Astrocyte (in vitro differentiated cells and primary cell): ENCODE results near the gene ETNK1. TPM values are rescaled to one million over a fixed set of nuclear protein-coding genes. Genes with fewer than 3 reads are reported as not detected.

Experiments
- DNase-seq: peaks from one replicate; pipeline ENCODE4 v3.0.0-alpha.2; 2010; ENCODE audit warnings: low read depth
- FAIRE-seq: peaks from 2 replicates; lab custom pipeline; 2011; peaks lifted over from hg19 to GRCh38; lab: Jason Lieb, UNC
- H2AFZ ChIP-seq: 2 replicates; pipeline ENCODE4 v1.6.0; 2012; ENCODE audit warnings: low read depth, low read length, inconsistent platforms
- H3K27ac ChIP-seq: 2 replicates; pipeline ENCODE4 v1.5.1; 2011; ENCODE audit warnings: low read depth, low read length, inconsistent platforms
- H3K27me3 ChIP-seq: 2 replicates; pipeline ENCODE4 v1.6.0; 2011; ENCODE audit warnings: low read length, inconsistent platforms; ENCODE audit not compliant: insufficient read depth
- H3K36me3 ChIP-seq: 2 replicates; pipeline ENCODE4 v1.5.1; 2011; ENCODE audit warnings: low read length, inconsistent platforms; ENCODE audit not compliant: insufficient read depth
- H3K4me1 ChIP-seq: 2 replicates; pipeline ENCODE4 v1.5.1; 2011; ENCODE audit warnings: low read length, inconsistent platforms; ENCODE audit not compliant: insufficient read depth
- H3K4me2 ChIP-seq: 2 replicates; pipeline ENCODE4 v1.6.0; 2012; ENCODE audit warnings: low read length, inconsistent platforms
- H3K4me3 ChIP-seq: 2 replicates; pipeline ENCODE4 v1.5.1; 2011; ENCODE audit warnings: low read depth, mild to moderate bottlenecking, low read length, inconsistent platforms; ENCODE audit not compliant: insufficient read depth
- H3K79me2 ChIP-seq: 2 replicates; pipeline ENCODE4 v1.6.0; 2012; ENCODE audit warnings: mild to moderate bottlenecking, low read length, inconsistent platforms; ENCODE audit not compliant: insufficient read depth
- H3K9ac ChIP-seq: 2 replicates; pipeline ENCODE4 v1.6.0; 2012; ENCODE audit warnings: mild to moderate bottlenecking, low read length, inconsistent platforms
- H3K9me3 ChIP-seq: 2 replicates; pipeline ENCODE4 v1.5.1; 2012; ENCODE audit warnings: low read depth, mild to moderate bottlenecking, low read length, inconsistent platforms; ENCODE audit not compliant: insufficient read depth
- H4K20me1 ChIP-seq: 2 replicates; pipeline ENCODE4 v1.6.0; 2012; ENCODE audit warnings: low read length, inconsistent platforms; ENCODE audit not compliant: insufficient read depth
- H3K27ac Mint-ChIP-seq: one replicate; pipeline ENCODE4 v1.8.0; 2021; ENCODE audit warnings: mild to moderate bottlenecking, mixed read lengths; ENCODE audit not compliant: unreplicated experiment
- H3K27me3 Mint-ChIP-seq: one replicate; pipeline ENCODE4 v1.8.0; 2021; ENCODE audit warnings: low read depth, mixed read lengths; ENCODE audit not compliant: unreplicated experiment
- H3K36me3 Mint-ChIP-seq: one replicate; pipeline ENCODE4 v1.8.0; 2021; ENCODE audit warnings: low read depth, mixed read lengths; ENCODE audit not compliant: unreplicated experiment
- H3K4me1 Mint-ChIP-seq: one replicate; pipeline ENCODE4 v1.8.0; 2021; ENCODE audit warnings: low read depth, mixed read lengths; ENCODE audit not compliant: unreplicated experiment
- H3K4me3 Mint-ChIP-seq: one replicate; pipeline ENCODE4 v1.8.0; 2021; ENCODE audit warnings: mild to moderate bottlenecking, moderate library complexity, mixed read lengths; ENCODE audit not compliant: unreplicated experiment
- H3K9me3 Mint-ChIP-seq: one replicate; pipeline ENCODE4 v1.8.0; 2021; ENCODE audit warnings: mild to moderate bottlenecking, mixed read lengths; ENCODE audit not compliant: unreplicated experiment
- EZH2 ChIP-seq: IDR thresholded peaks from 2 replicates; pipeline ENCODE4 v1.6.1; 2012; ENCODE audit warnings: mild to moderate bottlenecking, low read length, inconsistent platforms; ENCODE audit not compliant: insufficient read depth
- total RNA-seq: library from RNA; stranded (reverse); gene quantifications from 2 replicates; pipeline ENCODE4 v1.2.1, GENCODE V29; 2021
- TF ChIP-seq, protein P1 (sequence below): IDR thresholded peaks from 2 replicates; pipeline ENCODE4 v1.5.1; 2011; ENCODE audit warnings: low read depth, mild to moderate bottlenecking, inconsistent platforms, low read length, moderate library complexity; ENCODE audit not compliant: insufficient read depth

The ETNK1 gene
- total RNA-seq, 1 donor from 2014 or later, result 50.0 TPM

DNA sequence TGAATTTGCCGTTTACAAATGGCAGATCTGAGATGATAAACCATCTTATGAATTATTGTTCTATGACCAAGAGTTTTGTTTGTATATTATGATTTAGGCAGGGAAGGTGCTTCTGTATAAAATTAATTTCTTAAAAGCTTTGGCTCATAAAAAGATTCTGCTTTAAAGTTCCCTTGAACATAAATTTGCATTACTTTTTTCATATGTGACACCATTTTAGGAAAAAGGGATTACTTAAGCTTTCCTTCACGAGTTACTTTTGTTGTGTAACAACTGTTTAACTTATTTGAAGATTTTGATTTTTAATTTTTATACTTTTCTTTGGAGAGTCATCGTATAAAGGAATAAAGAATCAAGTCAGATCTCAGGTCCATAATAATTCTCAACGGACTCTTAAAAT is 3.3 kb downstream of the ETNK1 start:
- peaks cover 17% of the 10 kb centered on the region for H3K4me1 Mint-ChIP-seq
- H3K4me1 ChIP-seq, result peaks cover 15% of the 10 kb centered on the region
- FAIRE-seq (no peak), DNase-seq (no peak)
- H2AFZ ChIP-seq, result no peak overlapping the region
- no peak overlapping the region for H3K27ac ChIP-seq
- no peak overlapping the region for H3K27ac Mint-ChIP-seq
- no peak overlapping the region for H3K9ac ChIP-seq
- no peaks in the 10 kb centered on the region for H3K36me3 ChIP-seq
- peak overlapping the region; percentile 92 for H3K4me2 ChIP-seq
- TF ChIP-seq EZH2, result no peak
- TF ChIP-seq, protein P1, sequence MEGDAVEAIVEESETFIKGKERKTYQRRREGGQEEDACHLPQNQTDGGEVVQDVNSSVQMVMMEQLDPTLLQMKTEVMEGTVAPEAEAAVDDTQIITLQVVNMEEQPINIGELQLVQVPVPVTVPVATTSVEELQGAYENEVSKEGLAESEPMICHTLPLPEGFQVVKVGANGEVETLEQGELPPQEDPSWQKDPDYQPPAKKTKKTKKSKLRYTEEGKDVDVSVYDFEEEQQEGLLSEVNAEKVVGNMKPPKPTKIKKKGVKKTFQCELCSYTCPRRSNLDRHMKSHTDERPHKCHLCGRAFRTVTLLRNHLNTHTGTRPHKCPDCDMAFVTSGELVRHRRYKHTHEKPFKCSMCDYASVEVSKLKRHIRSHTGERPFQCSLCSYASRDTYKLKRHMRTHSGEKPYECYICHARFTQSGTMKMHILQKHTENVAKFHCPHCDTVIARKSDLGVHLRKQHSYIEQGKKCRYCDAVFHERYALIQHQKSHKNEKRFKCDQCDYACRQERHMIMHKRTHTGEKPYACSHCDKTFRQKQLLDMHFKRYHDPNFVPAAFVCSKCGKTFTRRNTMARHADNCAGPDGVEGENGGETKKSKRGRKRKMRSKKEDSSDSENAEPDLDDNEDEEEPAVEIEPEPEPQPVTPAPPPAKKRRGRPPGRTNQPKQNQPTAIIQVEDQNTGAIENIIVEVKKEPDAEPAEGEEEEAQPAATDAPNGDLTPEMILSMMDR, result no peak
- no peaks in the 10 kb centered on the region for H3K27me3 ChIP-seq
- no peaks in the 10 kb centered on the region for H3K36me3 Mint-ChIP-seq
- peaks cover 19% of the 10 kb centered on the region for H4K20me1 ChIP-seq
- peak overlapping the region; percentile 99 for H3K4me3 Mint-ChIP-seq
- H3K27me3 Mint-ChIP-seq, result no peaks in the 10 kb centered on the region
- no peak overlapping the region for H3K4me3 ChIP-seq
- H3K9me3 ChIP-seq, result no peaks in the 10 kb centered on the region
- no peaks in the 10 kb centered on the region for H3K9me3 Mint-ChIP-seq
- peaks cover 73% of the 10 kb centered on the region for H3K79me2 ChIP-seq

DNA sequence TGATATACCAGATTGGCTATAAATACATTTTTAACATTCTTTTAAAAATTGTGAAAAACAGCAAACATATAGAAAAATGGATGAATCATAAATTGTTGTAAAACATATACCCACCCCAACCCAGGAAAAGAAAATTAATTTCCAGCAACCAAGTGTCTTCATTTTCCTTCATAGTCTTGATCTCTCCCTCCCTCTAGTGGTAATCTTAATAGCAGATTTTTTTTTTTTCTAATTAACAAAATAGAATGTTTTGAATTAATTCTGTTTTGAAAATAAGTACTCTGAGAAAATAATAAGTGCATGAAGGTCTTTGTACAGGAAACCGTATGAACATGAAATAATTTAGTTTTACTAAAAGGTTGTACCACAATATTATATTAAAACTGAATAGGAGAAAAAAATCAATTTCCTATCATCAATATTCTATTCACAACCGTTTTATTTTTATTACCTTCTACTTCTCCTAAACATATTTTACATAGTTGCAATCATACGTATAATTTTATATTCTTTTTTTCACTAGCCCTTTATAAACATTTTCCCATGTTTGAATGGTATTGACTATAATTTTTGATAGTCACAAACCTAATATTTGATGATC is 7.0 kb downstream of the ETNK1 start:
- H3K4me3 ChIP-seq, result no peak overlapping the region
- Mint-ChIP-seq H3K36me3 (no peaks in the 10 kb centered on the region), H3K4me1 (peaks cover 24% of the 10 kb centered on the region), H3K4me3 (no peak overlapping the region), H3K27ac (no peak overlapping the region), H3K27me3 (no peaks in the 10 kb centered on the region), H3K9me3 (no peaks in the 10 kb centered on the region)
- H3K9me3 ChIP-seq, result no peaks in the 10 kb centered on the region
- H3K4me1 ChIP-seq, result peaks cover 10% of the 10 kb centered on the region
- peaks cover 2% of the 10 kb centered on the region for H3K36me3 ChIP-seq
- H3K27me3 ChIP-seq, result no peaks in the 10 kb centered on the region
- H4K20me1 ChIP-seq, result peaks cover 37% of the 10 kb centered on the region
- FAIRE-seq (no peak), DNase-seq (no peak)
- H2AFZ ChIP-seq, result no peak overlapping the region
- H3K27ac ChIP-seq, result no peak overlapping the region
- TF ChIP-seq EZH2, result no peak
- TF ChIP-seq, protein P1, result peak; percentile 46
- no peak overlapping the region for H3K9ac ChIP-seq
- peaks cover 91% of the 10 kb centered on the region for H3K79me2 ChIP-seq
- H3K4me2 ChIP-seq, result no peak overlapping the region

DNA sequence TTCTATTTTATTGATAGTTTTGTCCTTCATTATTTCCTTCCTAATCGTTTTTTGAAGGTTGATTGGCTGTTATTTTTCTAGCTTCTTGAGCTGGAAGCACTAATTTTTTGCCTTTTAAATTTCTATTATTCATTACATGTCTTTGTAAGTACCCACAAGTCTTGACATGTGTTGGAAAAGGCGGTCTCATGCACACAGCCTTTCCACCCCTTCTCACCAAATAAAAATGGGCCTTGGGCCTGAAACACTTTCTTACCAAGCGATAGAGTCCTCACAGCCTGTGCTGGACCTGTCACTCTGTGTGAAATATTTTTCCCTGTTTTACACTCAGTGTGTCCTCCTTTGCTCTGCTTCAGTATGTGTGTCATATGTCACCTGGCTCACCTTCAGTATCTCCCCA is 9.9 kb downstream of the ETNK1 start:
- Histone ChIP-seq H3K27ac (no peak overlapping the region), H2AFZ (no peak overlapping the region), H4K20me1 (peaks cover 41% of the 10 kb centered on the region), H3K27me3 (no peaks in the 10 kb centered on the region), H3K4me2 (no peak overlapping the region), H3K79me2 (peaks cover 91% of the 10 kb centered on the region), H3K9me3 (no peaks in the 10 kb centered on the region), H3K4me1 (no peaks in the 10 kb centered on the region), H3K9ac (no peak overlapping the region), H3K4me3 (no peak overlapping the region), H3K36me3 (peaks cover 2% of the 10 kb centered on the region)
- Mint-ChIP-seq H3K4me1 (peaks cover 11% of the 10 kb centered on the region), H3K4me3 (no peak overlapping the region), H3K27me3 (no peaks in the 10 kb centered on the region), H3K36me3 (no peaks in the 10 kb centered on the region), H3K9me3 (no peaks in the 10 kb centered on the region), H3K27ac (no peak overlapping the region)
- TF ChIP-seq, protein P1, result no peak
- TF ChIP-seq EZH2, result no peak
- FAIRE-seq (no peak), DNase-seq (no peak)
